ENCODE results near the gene WRNIP1. TPM values are rescaled to one million over a fixed set of nuclear protein-coding genes. Genes with fewer than 3 reads are reported as not detected.

WRNIP1 gene
- total and polyA plus RNA-seq, 2 of the 13 experiments (the other 11 are each of a cell fraction or from before 2014, with no cell fraction given) = 77.7 to 90.3 TPM

GRCh38 chr6:2744209-2744771 is 20.9 kb upstream of the WRNIP1 start:
- in situ Hi-C loops (cut with HindIII; ENCODE audit: extremely low pct_ligation_motif_present, low pct_unique_long_range_greater_than_20kb) (no loop called here), intact Hi-C loops (cut with micrococcal nuclease; ENCODE audit: unreplicated experiment) (loop anchor here (5.0 kb wide), 1 partner anchor 1147 kb away; no protein-coding TSS in a partner anchor)
- no TSS peak for BruUV-seq (replicated peaks)
- no peak for DNase-seq (ENCODE audit: low spot score)
- ChIA-PET POLR2A (no interaction called here), CTCF (ENCODE audit: low intra/inter-chr PET ratio, low total read pairs) (interaction anchor here (1.8 kb wide), 1 partner anchor 1148 kb away, joined by 3 read pairs; no protein-coding TSS in a partner anchor)
- Histone ChIP-seq H3K9me3 (ENCODE audit: low read length) (no peaks in the 10 kb centered on the region), H3K9ac (ENCODE audit: insufficient read depth, low read depth, low read length) (no peak overlapping the region), H3K79me2 (ENCODE audit: insufficient read depth, low read length) (no peaks in the 10 kb centered on the region), H3K36me3 (replicated peaks in 1 of 2; ENCODE audit: control insufficient read depth in 1 of 2, insufficient read depth in 2 of 2, low read length in 2 of 2) (no peaks in the 10 kb centered on the region), H3K4me2 (ENCODE audit: low read depth, low read length) (peak overlapping the region; percentile 60), H3K27ac (ENCODE audit: extremely low read length, insufficient read depth, low read length) (no peak overlapping the region), H3K4me3 (replicated peaks in 1 of 3; ENCODE audit: insufficient read depth in 1 of 3, low read depth in 2 of 3, low read length in 3 of 3) (peak overlapping the region in 1 of 3 experiments; percentile 5; a peak in 1 of 6 replicates), H2AFZ (ENCODE audit: low read length) (no peak overlapping the region), H4K20me1 (ENCODE audit: insufficient read depth, low read length) (no peaks in the 10 kb centered on the region), H3K4me1 (ENCODE audit: insufficient read depth, low read length) (peaks cover 28% of the 10 kb centered on the region), H3K27me3 (ENCODE audit: control insufficient read depth in 1 of 2, insufficient read depth in 2 of 2, low read length in 2 of 2) (peaks cover 0 to 6% of the 10 kb centered on the region in 2 experiments; a peak in 1 of 5 replicates)
- FAIRE-seq = peak; percentile 49
- WGBS (ENCODE audit: low lambda C conversion rate) = 3% methylated on average over 9 of the region's 9 CpGs
- peak; percentile 89 for ATAC-seq
- TF ChIP-seq MIXL1 (CRISPR knock-in tag; IDR thresholded peaks at IDR 0.05) = peak; percentile 66
- peak; percentile 48; the same call in 1 of the 2 replicates for TF ChIP-seq PAXIP1 (CRISPR knock-in tag; conservative IDR thresholded peaks at IDR 0.05)
- no peak for TF ChIP-seq EED (CRISPR knock-in tag; IDR thresholded peaks at IDR 0.05)
- peak; percentile 19 for TF ChIP-seq SKI (IDR thresholded peaks at IDR 0.05; ENCODE audit: partially characterized antibody)
- TF ChIP-seq ZBTB10 (CRISPR knock-in tag; IDR thresholded peaks at IDR 0.05; ENCODE audit: borderline replicate concordance) = no peak
- TF ChIP-seq MXI1 (IDR thresholded peaks at IDR 0.05; ENCODE audit: borderline replicate concordance, low read depth, low read length) = 0 out of 3 replicates have a peak, but pooled peaks have one; percentile 35
- TF ChIP-seq ZSCAN21 (CRISPR knock-in tag; IDR thresholded peaks at IDR 0.05; ENCODE audit: borderline replicate concordance) = no peak
- peak; percentile 41 for TF ChIP-seq ASH2L (IDR thresholded peaks at IDR 0.05; ENCODE audit: insufficient read length, low read depth, low read length)
- no peak for TF ChIP-seq SOX13 (IDR thresholded peaks at IDR 0.05)
- TF ChIP-seq SOX13 (CRISPR knock-in tag; conservative IDR thresholded peaks at IDR 0.05 in 1 of 2, IDR thresholded peaks at IDR 0.05 in 1 of 2) = peak in 1 of 2 experiments; percentile 34; a peak in 1 of 4 replicates
- peak; percentile 42; the same call in 1 of the 2 replicates for TF ChIP-seq ZNF12 (CRISPR knock-in tag; IDR thresholded peaks at IDR 0.05)
- TF ChIP-seq MTF1 (CRISPR knock-in tag; IDR thresholded peaks at IDR 0.05) = no peak
- TF ChIP-seq MED8 (CRISPR knock-in tag; IDR thresholded peaks at IDR 0.05; ENCODE audit: insufficient replicate concordance) = no peak
- TF ChIP-seq SIX4 (CRISPR knock-in tag; IDR thresholded peaks at IDR 0.05) = no peak
- 0 out of 2 replicates have a peak, but pooled peaks have one; percentile 72 for TF ChIP-seq ZNF292 (CRISPR knock-in tag; IDR thresholded peaks at IDR 0.05; ENCODE audit: borderline replicate concordance, low read depth)
- TF ChIP-seq ATF6 (CRISPR knock-in tag; conservative IDR thresholded peaks at IDR 0.05) = no peak

Measured in HepG2 (cell line).